Memory B cell (primary cell): Measurements from ENCODE around the gene PGAP1.

ENCODE experiments used
- ATAC-seq: fragments of 150-1000 bp; cut with Tn5 transposase; 2 replicates; pipeline ENCODE4 v1.10.0; 2021; ENCODE audit warnings: low read depth, mild to moderate bottlenecking, moderate library complexity
- DNase-seq, 2 donors: peaks; one replicate each; pipeline ENCODE4 v3.0.0; 2022; ENCODE audit warnings: low spot score in 2 of 2
- H3K27ac Mint-ChIP-seq: one replicate; pipeline ENCODE4 v1.8.0; 2022; ENCODE audit warnings: mild to moderate bottlenecking, moderate library complexity, mixed read lengths
- H3K27me3 Mint-ChIP-seq: one replicate; pipeline ENCODE4 v1.8.0; 2022; ENCODE audit warnings: mixed read lengths
- H3K36me3 Mint-ChIP-seq: one replicate; pipeline ENCODE4 v1.8.0; 2022; ENCODE audit warnings: mild to moderate bottlenecking, mixed read lengths
- H3K4me1 Mint-ChIP-seq: one replicate; pipeline ENCODE4 v1.8.0; 2022; ENCODE audit warnings: mixed read lengths
- H3K4me3 Mint-ChIP-seq: one replicate; pipeline ENCODE4 v1.8.0; 2022; ENCODE audit warnings: mild to moderate bottlenecking, moderate library complexity, mixed read lengths
- H3K9me3 Mint-ChIP-seq: one replicate; pipeline ENCODE4 v1.8.0; 2022; ENCODE audit warnings: mixed read lengths

The PGAP1 gene

GRCh38 chr2:196836440-196836839 lies 90.1 kb downstream of the PGAP1 start:
- DNase-seq (no peak), ATAC-seq (no peak)
- peaks cover 2% of the 10 kb centered on the region for H3K36me3 Mint-ChIP-seq
- H3K4me3 Mint-ChIP-seq, result no peak overlapping the region
- H3K27me3 Mint-ChIP-seq, result no peaks in the 10 kb centered on the region
- H3K4me1 Mint-ChIP-seq, result no peaks in the 10 kb centered on the region
- no peaks in the 10 kb centered on the region for H3K9me3 Mint-ChIP-seq
- H3K27ac Mint-ChIP-seq, result no peak overlapping the region

DNA sequence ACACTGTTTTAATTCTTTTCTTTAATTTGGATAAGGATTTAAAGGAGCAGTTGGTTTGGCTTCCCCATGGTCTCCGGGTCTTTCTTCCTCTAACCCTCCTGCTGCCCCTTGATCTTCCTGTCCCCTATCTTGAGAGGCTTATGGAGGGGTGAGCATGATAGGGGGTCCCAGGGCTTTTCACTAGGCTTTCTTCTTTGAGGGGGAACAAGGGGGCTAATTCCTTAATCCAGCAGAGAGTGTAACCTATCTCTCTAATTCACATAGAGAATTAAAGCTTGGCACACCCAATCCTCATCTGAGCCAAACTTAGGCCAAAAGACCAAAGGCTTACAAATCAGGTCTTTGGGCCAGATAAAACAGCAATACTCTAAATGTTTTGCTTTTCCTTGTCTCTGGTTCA lies 95.8 kb downstream of the PGAP1 start:
- no peaks in the 10 kb centered on the region for H3K9me3 Mint-ChIP-seq
- DNase-seq (no peak), ATAC-seq (no peak)
- no peak overlapping the region for H3K27ac Mint-ChIP-seq
- no peaks in the 10 kb centered on the region for H3K36me3 Mint-ChIP-seq
- H3K4me1 Mint-ChIP-seq, result no peaks in the 10 kb centered on the region
- H3K4me3 Mint-ChIP-seq, result no peak overlapping the region
- H3K27me3 Mint-ChIP-seq, result peaks cover 5% of the 10 kb centered on the region

- ATAC-seq, result no peak
- Mint-ChIP-seq H3K4me1 (no peaks in the 10 kb centered on the region), H3K27ac (no peak overlapping the region), H3K4me3 (no peak overlapping the region), H3K36me3 (no peaks in the 10 kb centered on the region), H3K9me3 (no peaks in the 10 kb centered on the region), H3K27me3 (peaks cover 13% of the 10 kb centered on the region)
- DNase-seq, result no peak
Measured at GRCh38 chr2:196827356-196827755, 99.2 kb downstream of the PGAP1 start.

GRCh38 chr2:196823750-196824522 lies 102.6 kb downstream of the PGAP1 start:
- H3K36me3 Mint-ChIP-seq, result peaks cover 2% of the 10 kb centered on the region
- H3K27me3 Mint-ChIP-seq, result peaks cover 16% of the 10 kb centered on the region
- H3K4me1 Mint-ChIP-seq, result no peaks in the 10 kb centered on the region
- no peak overlapping the region for H3K27ac Mint-ChIP-seq
- H3K9me3 Mint-ChIP-seq, result peaks cover 2% of the 10 kb centered on the region
- H3K4me3 Mint-ChIP-seq, result no peak overlapping the region
- no peak for ATAC-seq
- DNase-seq, result no peak

DNA sequence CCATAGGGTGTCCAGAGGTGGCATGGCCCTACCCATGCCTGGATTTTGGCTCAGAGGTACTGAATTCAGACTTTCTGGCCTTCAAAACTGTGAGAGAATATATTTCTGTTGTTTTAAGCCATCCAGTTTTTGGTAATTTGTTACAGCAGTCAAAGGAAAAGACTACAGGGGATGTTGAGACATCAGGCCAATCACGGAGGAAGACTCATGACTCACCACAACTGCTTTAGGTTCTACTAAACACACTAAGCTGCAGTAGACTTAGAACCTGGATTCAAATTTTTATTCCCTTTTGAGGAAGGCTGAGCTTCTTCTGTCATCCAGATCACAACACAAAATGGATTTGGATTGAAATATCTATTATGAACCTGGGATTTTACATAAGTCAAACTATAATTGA lies 105.3 kb downstream of the PGAP1 start:
- DNase-seq, result no peak
- Mint-ChIP-seq H3K36me3 (peaks cover 2% of the 10 kb centered on the region), H3K4me1 (no peaks in the 10 kb centered on the region), H3K9me3 (peaks cover 8% of the 10 kb centered on the region), H3K27ac (no peak overlapping the region), H3K4me3 (no peak overlapping the region), H3K27me3 (peaks cover 13% of the 10 kb centered on the region)
- ATAC-seq, result no peak

DNA sequence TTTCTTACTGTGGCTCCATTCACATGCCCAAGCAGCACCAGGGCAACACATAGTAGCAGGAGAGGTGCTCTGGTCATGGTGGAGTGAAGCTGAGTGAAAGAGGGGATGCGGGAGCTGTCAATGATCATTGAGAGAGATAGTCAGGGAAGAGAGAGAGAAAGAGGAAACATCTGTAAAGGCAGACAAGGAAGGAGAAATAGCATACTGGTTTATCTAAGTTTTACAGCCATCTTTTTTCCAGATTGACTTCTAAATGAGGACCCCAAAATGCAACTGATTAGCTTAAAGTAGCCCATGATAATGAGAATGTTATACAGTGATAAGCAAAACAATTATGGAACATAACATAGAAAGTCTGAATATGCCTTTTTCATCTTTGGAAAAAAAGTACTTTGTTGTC lies 117.2 kb downstream of the PGAP1 start, which contains the start of gene C2orf66:
TSS of gene C2orf66 (minus strand) at position 96 of the 400 bp plus-strand sequence. CDS start at position 77, 19 bp downstream.
- no peak for ATAC-seq
- peaks cover 2% of the 10 kb centered on the region for H3K9me3 Mint-ChIP-seq
- H3K4me3 Mint-ChIP-seq, result no peak within 1 kb of the TSS
- H3K27ac Mint-ChIP-seq, result no peak within 1 kb of the TSS
- H3K27me3 Mint-ChIP-seq, result peaks cover 21% of the 10 kb centered on the region
- DNase-seq, result no peak
- H3K4me1 Mint-ChIP-seq, result peaks cover 2% of the 10 kb centered on the region
- no peaks in the 10 kb centered on the region for H3K36me3 Mint-ChIP-seq

GRCh38 chr2:196808083-196808665 lies 118.3 kb downstream of the PGAP1 start:
- Mint-ChIP-seq H3K4me3 (no peak overlapping the region), H3K36me3 (no peaks in the 10 kb centered on the region), H3K4me1 (peaks cover 2% of the 10 kb centered on the region), H3K9me3 (no peaks in the 10 kb centered on the region), H3K27ac (no peak overlapping the region), H3K27me3 (peaks cover 21% of the 10 kb centered on the region)
- no peak for ATAC-seq
- DNase-seq, result no peak

DNA sequence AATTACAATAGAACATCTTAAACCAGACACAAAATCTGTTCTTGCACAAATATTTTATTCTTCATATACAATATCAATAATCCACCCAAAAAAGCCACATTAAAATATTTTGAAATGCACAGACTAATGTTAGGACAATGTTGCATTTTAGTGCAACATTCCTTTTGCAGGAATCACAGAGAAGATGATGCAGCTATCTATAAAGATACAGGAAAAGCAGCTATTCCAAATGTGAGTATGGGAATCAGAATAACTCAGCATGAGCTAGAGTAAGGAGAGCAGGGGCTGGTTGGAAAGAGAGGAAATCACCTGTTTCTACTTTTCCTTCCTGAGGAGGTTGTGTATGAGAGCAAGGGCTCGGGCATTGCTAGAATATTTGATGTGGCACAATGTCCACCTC lies 122.1 kb downstream of the PGAP1 start:
- Mint-ChIP-seq H3K27me3 (peaks cover 8% of the 10 kb centered on the region), H3K9me3 (peaks cover 1% of the 10 kb centered on the region), H3K36me3 (no peaks in the 10 kb centered on the region), H3K4me3 (no peak overlapping the region), H3K4me1 (peaks cover 5% of the 10 kb centered on the region), H3K27ac (no peak overlapping the region)
- no peak for DNase-seq
- no peak for ATAC-seq

GRCh38 chr2:196802401-196802800 lies 124.1 kb downstream of the PGAP1 start:
- ATAC-seq (no peak), DNase-seq (no peak)
- no peak overlapping the region for H3K27ac Mint-ChIP-seq
- peaks cover 4% of the 10 kb centered on the region for H3K27me3 Mint-ChIP-seq
- H3K36me3 Mint-ChIP-seq, result no peaks in the 10 kb centered on the region
- H3K4me3 Mint-ChIP-seq, result no peak overlapping the region
- peaks cover 1% of the 10 kb centered on the region for H3K9me3 Mint-ChIP-seq
- peaks cover 7% of the 10 kb centered on the region for H3K4me1 Mint-ChIP-seq

GRCh38 chr2:196801674-196802261 lies 124.7 kb downstream of the PGAP1 start:
- Mint-ChIP-seq H3K36me3 (peaks cover 2% of the 10 kb centered on the region), H3K27ac (no peak overlapping the region), H3K9me3 (peaks cover 1% of the 10 kb centered on the region), H3K4me1 (peaks cover 9% of the 10 kb centered on the region), H3K4me3 (no peak overlapping the region), H3K27me3 (peaks cover 4% of the 10 kb centered on the region)
- ATAC-seq, result no peak
- no peak for DNase-seq

DNA sequence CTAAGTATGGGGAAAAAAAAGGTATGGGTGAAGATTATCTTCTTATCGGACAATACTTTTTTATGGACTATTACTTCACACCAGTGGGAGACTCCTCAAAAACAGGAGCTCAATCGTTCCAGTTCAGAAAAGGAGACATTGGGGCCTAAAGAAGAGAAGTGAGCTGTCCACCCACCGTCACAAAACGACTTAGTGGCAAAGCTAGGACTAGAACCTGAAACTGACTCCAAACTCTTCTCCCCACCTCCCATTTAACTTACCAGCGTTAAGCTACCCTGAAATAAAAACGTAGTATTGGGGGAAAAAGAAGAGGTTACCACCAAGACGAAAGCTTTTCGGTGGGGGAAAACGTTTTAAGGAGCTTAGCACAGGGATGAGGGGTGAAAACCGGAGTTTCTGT lies 127.5 kb downstream of the PGAP1 start:
- Mint-ChIP-seq H3K27ac (peak overlapping the region; percentile 93), H3K4me1 (peaks cover 11% of the 10 kb centered on the region), H3K4me3 (peak overlapping the region; percentile 99), H3K27me3 (no peaks in the 10 kb centered on the region), H3K36me3 (peaks cover 12% of the 10 kb centered on the region), H3K9me3 (peaks cover 1% of the 10 kb centered on the region)
- ATAC-seq, result peak; percentile 18
- peak; percentile 1 to 11 for DNase-seq

- H3K4me1 Mint-ChIP-seq, result peaks cover 6% of the 10 kb centered on the region
- H3K27ac Mint-ChIP-seq, result no peak overlapping the region
- no peaks in the 10 kb centered on the region for H3K27me3 Mint-ChIP-seq
- no peak overlapping the region for H3K4me3 Mint-ChIP-seq
- no peaks in the 10 kb centered on the region for H3K9me3 Mint-ChIP-seq
- DNase-seq (no peak), ATAC-seq (no peak)
- peaks cover 23% of the 10 kb centered on the region for H3K36me3 Mint-ChIP-seq
Measured at GRCh38 chr2:196792865-196793264, 133.6 kb downstream of the PGAP1 start.

- peaks cover 25% of the 10 kb centered on the region for H3K36me3 Mint-ChIP-seq
- ATAC-seq (no peak), DNase-seq (no peak)
- H3K27me3 Mint-ChIP-seq, result no peaks in the 10 kb centered on the region
- H3K9me3 Mint-ChIP-seq, result no peaks in the 10 kb centered on the region
- H3K4me3 Mint-ChIP-seq, result no peak overlapping the region
- peak overlapping the region; percentile 9 for H3K27ac Mint-ChIP-seq
- peaks cover 4% of the 10 kb centered on the region for H3K4me1 Mint-ChIP-seq
Measured at GRCh38 chr2:196783431-196784094, 142.9 kb downstream of the PGAP1 start.
